T follicular helper cell (primary cell): Measurements from ENCODE around the gene AIFM1.
"Not testable (repeated sequence)": the region's sequence is repeated elsewhere in the genome, so short reads cannot be mapped to it uniquely, and the experiment has no call there.

ENCODE experiments used
- DNase-seq: peaks from one replicate; pipeline ENCODE4 v3.0.0-alpha.2; 2020; ENCODE audit warnings: low read depth

AIFM1 gene

DNA sequence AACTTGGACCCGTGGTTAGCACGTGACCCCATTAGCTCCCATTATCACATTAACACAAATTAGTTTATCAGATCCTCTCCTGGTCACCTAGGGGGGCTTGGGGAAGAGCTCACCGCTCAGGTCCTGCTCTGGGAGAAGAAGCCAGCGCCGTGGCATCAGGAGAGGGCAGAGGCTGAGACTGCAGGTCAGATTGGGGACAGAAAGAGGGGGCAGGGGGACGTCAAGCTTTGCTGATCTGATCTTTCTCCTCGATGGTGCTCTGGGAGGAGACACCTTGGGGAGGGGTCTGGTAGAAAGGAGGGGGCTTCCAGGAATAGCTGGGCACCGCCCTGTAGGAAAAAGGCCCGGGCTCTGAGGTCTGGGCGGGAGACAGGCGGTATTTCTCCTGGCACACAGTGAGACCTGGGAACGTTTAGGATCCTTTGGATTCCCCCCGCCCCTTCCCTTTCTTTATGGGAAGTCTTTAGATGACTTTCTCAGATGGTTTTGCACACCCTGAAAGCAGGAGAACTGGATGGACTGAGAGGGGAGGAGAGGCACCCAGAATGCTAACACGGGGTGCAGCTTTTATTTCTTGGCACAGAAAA is 46.2 kb downstream of the AIFM1 start:
- no peak for DNase-seq

DNA sequence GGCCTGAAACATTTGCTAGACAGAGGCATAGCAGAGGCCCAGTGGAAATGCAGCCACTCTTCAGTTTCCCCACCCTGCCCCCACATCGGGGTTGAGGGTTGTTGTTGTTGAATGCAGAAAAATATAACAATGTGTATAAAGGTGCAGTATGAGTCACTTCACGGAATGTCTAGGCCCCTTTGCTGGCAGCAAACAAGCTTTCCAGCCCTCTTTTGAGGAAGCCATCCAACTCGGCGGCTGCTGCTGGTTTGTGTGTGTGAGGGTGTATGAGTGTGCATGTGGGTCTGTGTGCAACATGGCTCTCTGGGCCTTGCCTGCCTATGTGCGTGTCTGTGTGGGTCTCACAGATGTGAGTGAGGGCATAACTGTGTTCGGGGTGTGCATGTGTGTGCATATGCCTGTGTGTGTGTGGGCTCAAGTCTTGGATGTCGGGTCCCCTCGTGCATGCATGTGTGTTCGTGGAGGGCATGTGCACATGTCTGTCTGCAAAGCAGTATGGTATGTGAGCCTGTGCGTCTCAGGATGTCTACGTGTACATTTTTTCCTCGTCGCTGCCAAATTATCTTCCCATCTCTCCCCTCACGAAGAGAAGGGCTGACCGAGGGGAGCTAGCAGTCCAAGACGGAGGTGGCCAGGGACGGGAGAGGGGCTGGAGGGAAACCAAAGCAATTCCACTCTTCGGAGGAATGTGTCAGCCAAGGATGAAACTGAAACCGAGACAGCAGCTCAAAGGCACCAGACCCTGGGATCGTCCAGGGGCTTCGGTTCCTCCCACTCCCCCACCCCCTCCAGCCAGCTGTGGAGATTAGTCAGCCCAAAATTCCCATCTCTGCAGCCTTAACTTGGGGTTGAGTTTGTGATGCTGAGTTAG is 47.0 kb downstream of the AIFM1 start:
- no peak for DNase-seq

DNA sequence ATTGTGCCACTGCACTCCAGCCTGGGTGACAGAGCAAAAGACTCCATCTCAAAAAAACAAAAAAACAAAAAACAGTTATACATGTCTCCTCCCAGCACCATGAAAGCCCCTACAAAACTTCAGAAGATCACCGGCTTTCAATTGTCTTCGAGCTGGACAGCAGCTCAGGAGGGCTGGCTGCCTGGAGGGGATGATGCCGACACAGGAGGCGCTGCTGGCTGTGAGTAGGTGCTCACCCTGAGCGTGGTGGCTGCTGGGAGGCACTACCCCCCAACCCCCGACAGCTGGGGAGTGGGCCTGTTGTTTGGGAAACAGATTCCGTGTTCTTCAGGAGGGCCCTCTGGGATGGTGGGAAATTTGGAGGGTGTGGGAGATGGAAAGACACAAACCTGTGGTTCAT is 48.5 kb downstream of the AIFM1 start:
- DNase-seq = no peak

DNA sequence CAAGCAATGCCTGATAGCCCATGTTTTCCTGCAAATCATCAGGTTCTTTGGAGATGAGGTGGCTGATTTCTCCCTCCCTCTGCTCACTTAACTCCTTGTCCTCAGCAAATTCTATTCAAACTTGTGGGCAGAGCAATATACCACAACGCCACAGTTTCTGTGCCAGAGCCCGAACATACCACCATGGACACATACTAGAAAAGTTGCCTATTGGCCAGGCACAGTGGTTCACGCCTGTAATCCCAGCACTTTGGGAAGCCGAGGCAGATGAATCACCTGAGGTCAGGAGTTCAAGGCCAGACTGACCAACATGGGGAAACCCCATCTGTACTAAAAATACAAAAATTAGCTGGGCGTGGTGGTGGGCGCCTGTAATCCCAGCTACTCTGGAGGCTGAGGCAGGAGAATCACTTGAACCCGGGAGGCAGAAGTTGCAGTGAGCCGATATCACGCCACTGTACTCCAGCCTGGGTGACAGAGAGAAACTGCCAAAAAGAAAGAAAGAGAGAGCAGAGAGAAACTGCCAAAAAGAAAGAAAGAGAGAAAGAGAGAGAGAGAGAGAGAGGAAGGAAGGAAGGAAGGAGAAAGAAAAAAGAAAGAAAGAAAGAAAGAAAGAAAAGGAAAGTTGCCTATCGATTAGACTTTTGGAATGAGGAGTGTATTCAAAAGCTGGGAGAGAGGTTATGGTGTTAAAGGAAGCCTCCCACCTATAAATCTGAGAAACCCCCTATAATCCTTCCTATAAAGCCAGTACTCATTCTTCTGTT is 50.3 kb downstream of the AIFM1 start:
- not testable (repeated sequence) for DNase-seq

DNA sequence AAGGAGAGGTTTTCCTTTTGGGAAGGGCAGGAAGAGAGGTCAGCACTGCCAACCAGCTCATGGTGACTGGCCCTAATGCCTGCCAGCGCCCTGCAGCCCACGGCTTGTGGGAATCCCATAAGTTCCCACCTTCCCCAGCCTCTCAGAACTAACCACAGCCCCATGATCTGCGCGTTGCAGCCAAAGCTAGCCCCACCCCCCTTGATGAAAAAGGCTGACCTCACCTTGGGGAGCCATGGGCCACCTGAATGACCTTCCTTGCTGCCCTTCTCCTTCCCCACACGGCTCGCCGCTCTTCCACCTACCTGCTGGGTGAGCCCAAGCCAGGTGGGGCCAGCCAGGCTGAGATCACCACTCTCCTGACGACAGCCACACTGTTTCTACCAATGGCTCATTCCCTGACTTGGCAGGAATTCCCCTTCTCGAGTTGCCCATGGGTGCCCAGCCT is 51.5 kb downstream of the AIFM1 start:
- no peak for DNase-seq

DNA sequence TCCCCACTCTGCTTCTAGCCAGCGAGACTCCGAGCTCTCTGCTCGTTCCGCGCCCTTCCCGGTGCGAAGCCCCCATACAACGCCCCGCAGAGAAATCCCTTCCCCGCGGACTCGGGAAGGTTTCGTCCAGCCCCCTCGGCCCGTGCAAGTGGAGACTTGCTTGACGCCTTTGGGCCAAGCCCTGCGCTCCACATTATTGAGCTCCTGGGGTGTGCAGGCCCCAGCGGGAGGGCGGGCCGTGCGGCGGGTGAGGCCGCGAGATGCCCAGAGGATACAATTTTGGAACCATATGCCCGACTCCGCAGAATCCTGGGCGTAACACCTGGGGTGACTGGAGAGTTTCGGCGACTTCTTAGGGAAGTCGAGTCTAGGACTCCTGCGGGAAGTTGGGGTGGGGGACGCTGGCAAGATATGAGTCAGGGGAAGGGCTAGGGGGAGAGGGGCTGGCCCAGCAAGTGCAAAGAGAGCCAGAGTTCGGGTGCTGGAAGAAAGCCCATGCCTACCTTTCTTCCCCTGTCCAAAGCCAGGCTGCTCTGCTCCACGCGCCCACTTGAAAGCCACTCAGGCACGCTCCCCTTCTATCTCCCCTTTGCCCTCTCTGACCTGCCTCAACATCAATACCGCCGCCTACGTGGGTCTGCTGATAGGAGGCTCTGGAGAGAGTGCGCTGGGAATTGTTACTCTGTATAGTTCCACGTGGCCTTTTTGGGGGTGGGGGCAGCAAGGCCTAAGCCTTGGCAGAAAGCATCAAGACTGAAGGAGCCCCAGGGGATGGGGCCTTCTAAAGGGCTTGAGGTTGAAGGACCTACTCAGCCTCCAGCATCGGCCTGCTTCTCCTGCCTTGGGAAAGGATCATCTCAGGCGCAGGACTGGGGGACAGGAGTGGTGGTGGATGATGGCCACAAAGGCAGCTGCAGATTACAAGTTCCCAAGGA is 54.2 kb downstream of the AIFM1 start:
- DNase-seq = no peak

DNA sequence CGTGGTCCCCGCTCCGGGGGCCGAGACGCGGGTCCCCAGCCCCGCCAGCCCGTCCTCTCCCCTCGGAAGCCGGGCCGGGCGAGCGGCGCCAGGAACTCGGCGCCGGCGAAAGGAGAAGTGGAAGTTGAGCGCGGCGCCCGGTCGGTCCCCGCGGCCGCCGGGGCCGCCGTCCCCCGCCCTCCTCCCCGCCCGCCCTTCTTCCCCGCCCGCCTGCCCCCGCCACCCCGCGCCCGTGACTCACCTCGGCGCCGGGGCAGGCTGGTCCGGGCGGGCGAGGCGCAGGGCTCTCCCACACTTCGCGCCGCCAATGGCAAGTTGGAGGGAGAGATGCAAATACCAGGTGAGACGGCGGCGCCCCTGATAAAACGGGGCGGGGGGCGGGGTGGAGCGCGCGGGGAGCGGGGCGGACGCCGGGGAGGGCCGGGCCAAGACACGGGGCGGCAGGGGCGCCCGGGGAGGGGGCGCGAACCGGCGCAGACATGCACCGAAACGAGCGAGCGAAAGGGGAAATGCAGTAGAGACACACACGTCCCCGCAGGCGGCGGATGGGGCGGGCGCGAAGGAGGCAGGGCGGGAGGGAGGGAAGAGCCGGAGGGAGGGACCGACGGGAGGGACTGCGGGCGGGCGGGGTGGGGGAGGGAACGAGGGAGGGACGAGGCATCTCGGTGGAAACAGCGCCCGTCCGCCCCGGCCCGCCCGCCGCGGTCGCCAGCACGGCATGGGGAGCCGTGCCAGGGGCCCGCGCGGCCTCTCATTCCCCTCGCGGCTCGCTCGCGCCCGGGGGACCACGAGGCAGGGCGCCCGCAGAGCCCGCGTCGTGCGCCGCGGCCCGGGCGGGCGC is 55.0 kb downstream of the AIFM1 start, which contains the start of gene ELF4:
Gene ELF4, minus strand, starts transcription at position 119 of the 841 bp plus-strand sequence. CDS start 29,167 bp downstream, outside the sequence.
- peak; percentile 45 for DNase-seq

DNA sequence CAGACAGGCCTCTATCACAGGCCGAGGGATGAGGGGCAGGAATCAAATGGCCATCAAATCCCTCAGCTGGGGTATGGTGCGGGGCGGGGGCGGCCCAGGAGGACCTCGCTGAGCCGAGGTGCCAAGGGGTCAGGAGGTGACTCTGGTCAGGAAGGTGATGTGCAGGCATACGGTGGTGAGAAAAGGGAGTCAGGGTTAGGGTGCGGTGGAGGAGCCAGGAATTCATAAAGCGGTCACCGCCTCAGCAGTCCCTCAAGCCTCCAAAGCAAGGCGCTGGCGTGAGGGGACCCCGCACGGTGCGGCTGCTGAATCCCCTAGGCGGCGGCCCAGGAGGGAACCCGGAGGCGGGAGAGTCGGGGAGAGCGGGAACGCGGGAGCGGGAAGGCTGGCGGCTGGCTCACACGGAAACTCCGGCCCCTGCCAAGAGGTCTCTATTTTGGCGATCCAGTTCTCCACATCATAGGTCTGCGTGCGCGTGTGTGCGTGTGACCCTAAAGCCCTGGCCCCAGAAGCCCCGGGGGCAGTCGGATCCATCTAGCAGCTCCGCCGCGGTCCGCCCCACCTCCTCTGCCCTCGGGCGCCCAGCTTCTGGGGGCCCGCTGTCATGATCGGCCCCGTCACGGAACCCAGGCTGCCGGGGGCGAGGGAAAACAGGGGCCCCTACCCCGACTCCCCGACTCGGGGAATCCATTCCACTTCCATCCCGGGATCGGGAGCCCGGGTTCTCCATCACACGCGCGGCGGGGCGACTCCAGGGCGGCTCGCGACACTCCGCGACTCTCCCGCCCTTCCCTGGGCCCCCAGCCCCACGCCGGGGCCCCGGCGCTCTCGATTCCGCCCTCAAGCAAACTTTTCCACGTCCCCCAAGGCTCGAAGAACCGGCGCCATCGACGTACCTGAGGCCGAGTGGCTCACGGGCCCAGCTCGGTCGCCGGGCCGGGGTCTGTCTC is 55.9 kb downstream of the AIFM1 start:
- DNase-seq = no peak

DNA sequence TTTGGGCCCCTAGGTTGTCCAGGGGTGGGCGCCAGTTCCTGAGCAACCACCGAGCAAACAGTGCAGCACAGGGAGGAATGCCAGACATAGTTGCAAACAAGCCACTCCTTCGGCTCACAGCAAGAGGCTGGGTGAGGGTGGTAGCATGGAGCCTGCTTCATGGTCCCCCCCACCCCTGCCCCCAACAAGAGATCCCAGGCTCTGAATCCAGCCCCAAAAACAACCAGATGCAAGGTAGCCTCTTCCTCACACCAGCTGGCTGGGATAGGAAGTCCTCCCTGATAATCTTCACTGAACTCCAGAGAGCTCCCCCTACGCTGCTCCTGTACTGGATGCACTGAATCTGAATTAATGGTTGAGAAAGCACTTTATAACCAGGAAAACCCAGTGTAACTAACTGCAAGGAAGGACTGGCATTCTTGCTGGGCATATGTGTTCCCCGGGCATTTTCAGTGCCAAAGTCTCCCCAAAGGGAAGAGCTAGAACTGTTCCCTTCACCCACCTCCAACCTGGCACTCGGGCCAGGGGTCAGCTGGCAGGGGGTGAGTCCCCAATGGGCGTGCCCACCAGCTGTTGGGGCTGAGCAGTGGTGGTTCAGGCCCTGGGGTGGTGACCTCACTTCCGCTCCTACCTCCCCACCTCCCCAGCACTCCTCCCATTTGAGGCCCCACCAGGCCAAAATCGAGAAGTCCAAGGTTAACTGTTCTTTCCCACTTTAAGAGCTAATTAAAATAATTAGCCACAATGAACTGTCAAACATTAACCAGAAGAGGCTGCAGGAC is 56.8 kb downstream of the AIFM1 start:
- no peak for DNase-seq

DNA sequence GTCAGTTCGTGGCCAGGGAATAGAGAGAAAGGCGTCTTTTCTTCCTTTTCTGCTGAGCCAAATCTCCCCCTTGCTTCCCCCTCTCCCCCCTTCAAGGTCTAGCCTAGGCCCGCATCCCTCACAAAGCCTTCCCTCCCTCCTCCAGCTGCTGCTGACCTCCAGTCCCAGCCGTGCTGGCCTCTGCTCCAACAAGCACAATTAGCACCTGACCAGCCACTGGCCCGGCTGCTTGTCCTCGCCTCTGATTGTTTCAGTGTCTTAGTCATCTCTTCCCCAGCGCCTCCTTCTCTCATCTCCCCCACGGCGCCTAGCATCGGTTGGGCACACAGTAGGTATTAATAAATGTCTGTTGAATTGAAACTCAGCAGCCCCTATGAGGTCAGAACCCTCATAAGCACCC is 59.6 kb downstream of the AIFM1 start:
- DNase-seq = no peak

DNA sequence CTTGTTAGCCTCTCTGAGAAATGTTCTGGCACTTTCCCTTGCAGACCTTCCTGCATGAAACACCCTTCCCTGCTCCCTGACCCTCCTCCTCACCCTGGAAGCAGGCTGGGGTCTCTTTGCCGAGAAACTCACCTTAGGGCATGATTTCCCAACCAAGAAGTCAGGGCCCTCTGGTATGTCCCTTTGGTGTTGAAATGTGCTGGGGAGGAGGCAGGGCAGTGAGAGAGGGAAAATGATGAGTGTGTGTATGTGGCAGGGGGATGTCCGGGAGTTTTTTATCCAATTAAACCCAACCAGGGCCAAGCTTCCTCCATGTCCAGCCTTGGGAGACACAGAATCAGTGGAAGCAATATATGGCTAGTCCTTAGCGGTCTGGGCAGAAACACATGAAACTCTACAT is 60.4 kb downstream of the AIFM1 start:
- no peak for DNase-seq

DNA sequence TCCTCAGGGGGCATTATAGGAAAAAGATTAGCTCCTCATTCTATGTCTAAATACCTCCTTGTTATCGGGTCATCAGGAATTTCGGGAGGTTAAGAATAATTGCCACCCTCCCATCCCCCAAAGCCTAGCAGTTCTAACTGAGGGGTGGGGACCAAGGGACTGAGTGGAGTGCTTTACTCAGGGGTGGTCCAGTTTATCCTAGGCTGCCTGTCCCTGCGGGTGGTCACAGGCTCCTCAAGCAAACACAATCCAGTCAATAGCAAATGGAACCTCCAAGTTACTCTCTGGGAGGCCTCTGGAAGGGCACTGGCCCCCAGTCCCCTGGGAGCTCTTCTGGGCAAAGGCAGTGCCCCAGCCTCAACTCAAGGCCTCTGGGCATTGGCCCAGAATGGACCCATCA is 62.0 kb downstream of the AIFM1 start:
- no peak for DNase-seq

DNA sequence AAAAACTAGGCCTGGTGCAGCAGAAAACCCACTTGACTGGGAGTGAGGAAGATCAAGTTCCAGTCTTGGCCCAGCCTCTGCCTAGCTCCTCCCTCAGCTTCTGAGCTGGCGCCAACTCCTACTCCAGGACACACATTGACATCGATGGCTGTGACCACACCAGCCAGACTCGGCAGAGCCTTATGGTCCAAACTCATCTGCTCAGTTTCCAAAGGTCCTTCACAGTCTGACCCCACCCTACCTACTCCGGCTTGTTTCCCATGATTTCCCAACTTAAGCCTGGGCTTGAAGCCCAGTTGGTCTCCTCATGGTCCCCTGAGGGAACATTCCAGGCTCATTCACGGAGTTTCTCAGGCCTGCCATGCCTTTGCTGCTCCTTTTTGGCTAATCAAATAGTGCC is 65.5 kb downstream of the AIFM1 start:
- DNase-seq = no peak

DNA sequence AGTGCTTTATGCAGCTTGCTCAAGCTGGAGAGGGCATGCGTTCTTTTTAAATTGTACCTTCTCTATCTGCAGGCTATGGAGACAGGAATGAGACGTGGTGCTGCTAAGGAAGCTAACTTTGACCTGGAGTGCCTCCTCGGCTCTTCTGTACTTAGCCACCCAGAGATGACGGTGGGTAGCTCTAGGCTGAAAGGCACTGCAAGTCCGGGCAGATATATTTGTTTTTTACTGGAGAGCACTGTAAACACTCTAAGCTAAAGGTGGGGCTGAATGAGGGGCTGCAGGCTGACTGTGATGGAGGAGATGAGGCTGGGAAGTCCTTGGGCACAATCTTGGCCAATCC is 67.5 kb downstream of the AIFM1 start:
- no peak for DNase-seq

DNA sequence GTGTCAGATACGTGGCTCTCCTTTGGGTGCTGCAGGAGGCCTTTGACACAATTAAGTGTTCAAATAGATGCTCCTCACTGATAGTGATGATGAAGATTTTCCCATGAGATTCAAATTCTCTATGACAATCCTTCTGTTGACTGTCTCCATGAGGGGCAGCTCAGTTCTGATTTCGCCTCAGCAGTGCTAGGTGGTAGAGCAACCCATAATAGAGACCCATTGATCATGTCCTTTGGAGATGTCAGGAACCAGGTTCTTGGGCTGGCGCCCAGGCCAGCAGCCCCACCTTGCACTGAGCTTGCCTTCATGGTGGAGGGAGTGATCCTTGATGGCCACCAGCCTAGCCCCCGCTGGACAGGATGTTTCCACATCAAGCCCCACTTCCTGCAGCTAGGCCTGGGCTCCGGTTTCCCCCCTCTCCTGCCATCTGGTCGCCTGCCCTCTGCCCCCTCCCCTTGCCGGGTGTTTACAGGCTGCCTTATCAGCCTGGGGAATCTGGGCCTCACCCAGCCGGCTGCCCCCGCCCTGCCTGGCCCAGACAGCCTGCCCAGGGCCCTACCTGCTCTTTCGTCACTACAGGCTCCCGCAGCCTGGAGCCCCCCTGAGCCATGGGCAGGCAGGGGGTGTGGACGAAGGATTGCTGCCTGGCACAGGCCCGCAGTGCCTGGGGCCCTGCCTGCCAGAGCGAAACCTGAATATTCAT is 68.0 kb downstream of the AIFM1 start:
- DNase-seq = peak; percentile 26

DNA sequence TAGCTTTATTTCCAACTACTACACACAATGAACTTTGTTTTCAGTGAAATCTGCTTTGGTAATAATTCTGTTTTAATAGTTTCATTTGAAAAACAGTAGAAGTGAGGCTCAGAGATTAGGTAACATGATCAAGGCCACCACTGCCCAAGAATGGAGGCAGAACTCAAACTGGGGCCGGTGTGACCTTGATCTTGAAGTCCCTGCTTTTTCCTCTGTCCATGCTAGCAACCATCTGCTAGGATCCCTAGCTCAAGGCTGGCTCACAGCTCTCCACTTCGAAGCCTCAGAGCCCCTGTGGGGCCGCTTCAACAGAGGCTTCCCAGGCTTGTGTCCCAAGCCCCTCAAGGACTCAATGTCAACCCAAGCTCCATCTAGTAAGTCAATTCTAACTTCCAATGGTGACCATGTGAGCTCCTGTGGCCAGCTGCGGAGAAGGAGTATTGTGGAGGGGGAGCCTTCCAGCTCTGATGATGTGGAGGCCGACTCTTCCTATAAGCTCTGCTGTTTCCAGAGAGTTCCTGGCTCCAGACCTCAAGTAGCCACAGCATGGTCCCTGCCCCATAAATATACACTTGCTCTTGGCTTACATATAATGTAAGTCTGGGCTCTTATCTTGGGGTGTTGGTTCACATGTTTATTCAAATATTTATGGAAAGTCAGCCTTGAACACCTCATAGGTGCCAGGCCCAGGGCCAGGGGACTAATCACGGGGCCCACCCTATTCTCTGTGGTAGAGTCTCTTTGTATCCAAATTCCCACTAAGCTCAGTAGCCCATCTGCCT is 70.2 kb downstream of the AIFM1 start:
- no peak for DNase-seq

DNA sequence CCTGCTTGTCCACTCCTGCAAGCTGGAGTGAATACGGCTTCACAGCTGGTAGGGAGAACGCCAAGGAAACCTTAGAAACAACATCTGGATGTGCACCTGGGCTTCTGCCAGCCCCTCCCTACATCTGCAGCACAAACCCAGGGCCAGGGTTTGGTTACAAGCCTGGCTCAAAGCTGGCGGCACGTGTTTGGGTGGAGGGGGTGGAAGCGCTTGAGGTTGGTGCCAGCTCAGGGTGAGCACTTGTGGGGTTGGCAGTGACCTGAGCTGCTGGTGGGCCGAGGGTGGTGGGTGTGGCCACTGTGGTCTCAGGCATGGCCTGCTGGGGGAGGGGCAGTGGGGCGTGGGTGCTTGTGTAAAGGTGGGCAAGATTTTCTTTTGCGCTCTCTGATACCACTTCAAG is 70.9 kb downstream of the AIFM1 start:
- DNase-seq = no peak
